HL-60 (cell line): ENCODE results near the gene HOTAIR.

ENCODE experiments used
- DNase-seq, 2 experiments: peaks; one replicate each; pipeline ENCODE4 v3.0.0-alpha.2; 2010 to 2020; ENCODE audit warnings: low read depth in 1 of 2, low spot score in 1 of 2
- H3K27ac ChIP-seq: fragments of 250-450 bp; sonication (Bioruptor Pico); replicated peaks from 2 replicates; pipeline ENCODE4 v1.5.1; 2020; ENCODE audit warnings: mild to moderate bottlenecking, moderate library complexity
- H3K27me3 ChIP-seq: fragments of 250-450 bp; sonication (Bioruptor Pico); 2 replicates; pipeline ENCODE4 v1.5.1; 2021; ENCODE audit warnings: mild to moderate bottlenecking, moderate library complexity; ENCODE audit not compliant: insufficient read depth, poor library complexity, severe bottlenecking
- H3K4me3 ChIP-seq: replicated peaks from 2 replicates; pipeline ENCODE4 v1.5.1; 2011; ENCODE audit warnings: mild to moderate bottlenecking, control low read depth, low read length; ENCODE audit not compliant: insufficient read depth
- GABPA ChIP-seq: IDR thresholded peaks from 2 replicates; pipeline ENCODE4 v1.6.1; 2012; ENCODE audit warnings: low read depth
- POLR2AphosphoS5 ChIP-seq: IDR thresholded peaks from 2 replicates; pipeline ENCODE4 v1.6.1; 2012; ENCODE audit warnings: low read depth
- SPI1 ChIP-seq: IDR thresholded peaks from 2 replicates; pipeline ENCODE4 v1.6.1; 2012; ENCODE audit warnings: low read depth, mild to moderate bottlenecking, borderline replicate concordance
- TF ChIP-seq, protein P1 (sequence below): IDR thresholded peaks from one replicate; pipeline ENCODE4 v1.5.1; 2011; ENCODE audit warnings: low read length, control low read depth, inconsistent platforms; ENCODE audit not compliant: insufficient read depth
- TF ChIP-seq, protein P2 (sequence below): IDR thresholded peaks from 2 replicates; pipeline ENCODE4 v1.6.1; 2012; ENCODE audit warnings: low read depth; ENCODE audit not compliant: insufficient replicate concordance

Gene HOTAIR

DNA sequence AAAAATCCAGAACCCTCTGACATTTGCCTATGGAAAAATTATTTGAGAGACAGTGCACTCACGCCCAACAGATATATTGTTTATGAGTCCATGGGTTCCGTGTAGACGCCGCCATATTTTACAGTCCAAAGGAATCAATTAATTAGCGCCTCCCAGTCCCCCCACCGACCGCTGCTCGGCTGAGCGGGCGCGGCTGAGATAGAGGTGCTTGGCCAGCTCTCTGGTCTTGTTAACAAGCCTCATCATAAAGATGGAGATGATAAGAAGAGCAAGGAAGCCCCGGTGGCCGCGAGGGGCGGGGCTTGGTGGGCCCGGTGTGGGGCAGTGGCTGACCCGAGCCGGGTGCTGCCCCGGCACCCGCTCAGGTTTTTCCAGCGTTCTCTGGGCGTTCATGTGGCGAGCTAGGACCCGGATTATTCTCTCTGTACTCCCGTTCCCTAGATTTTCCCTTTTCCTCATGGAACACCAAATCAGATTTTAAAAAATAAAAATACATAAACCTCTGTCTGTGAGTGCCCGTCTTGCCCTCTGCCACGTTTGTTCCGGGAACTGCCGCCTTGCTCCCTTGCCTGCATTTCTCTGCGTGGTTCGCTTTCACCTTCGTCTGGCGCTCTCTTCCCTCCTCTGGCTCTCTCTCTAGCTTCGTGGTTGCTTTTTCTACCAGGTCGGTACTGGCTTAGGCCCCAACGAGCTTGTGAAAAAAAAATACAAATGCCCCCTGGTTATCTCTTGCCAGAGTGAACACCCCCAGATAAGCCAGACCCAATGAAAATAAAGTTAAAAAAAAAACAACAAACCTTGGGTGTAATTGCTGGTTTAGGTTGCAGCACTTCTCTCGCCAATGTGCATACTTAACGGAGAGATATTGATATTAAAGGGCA lies 11.1 kb downstream of the HOTAIR start:
- TF ChIP-seq, protein P1, sequence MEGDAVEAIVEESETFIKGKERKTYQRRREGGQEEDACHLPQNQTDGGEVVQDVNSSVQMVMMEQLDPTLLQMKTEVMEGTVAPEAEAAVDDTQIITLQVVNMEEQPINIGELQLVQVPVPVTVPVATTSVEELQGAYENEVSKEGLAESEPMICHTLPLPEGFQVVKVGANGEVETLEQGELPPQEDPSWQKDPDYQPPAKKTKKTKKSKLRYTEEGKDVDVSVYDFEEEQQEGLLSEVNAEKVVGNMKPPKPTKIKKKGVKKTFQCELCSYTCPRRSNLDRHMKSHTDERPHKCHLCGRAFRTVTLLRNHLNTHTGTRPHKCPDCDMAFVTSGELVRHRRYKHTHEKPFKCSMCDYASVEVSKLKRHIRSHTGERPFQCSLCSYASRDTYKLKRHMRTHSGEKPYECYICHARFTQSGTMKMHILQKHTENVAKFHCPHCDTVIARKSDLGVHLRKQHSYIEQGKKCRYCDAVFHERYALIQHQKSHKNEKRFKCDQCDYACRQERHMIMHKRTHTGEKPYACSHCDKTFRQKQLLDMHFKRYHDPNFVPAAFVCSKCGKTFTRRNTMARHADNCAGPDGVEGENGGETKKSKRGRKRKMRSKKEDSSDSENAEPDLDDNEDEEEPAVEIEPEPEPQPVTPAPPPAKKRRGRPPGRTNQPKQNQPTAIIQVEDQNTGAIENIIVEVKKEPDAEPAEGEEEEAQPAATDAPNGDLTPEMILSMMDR, result no peak
- no peak for TF ChIP-seq SPI1
- TF ChIP-seq POLR2AphosphoS5, result no peak
- H3K27ac ChIP-seq, result no peak overlapping the region
- no peak for DNase-seq
- H3K4me3 ChIP-seq, result no peak overlapping the region
- peaks cover 100% of the 10 kb centered on the region for H3K27me3 ChIP-seq

DNA sequence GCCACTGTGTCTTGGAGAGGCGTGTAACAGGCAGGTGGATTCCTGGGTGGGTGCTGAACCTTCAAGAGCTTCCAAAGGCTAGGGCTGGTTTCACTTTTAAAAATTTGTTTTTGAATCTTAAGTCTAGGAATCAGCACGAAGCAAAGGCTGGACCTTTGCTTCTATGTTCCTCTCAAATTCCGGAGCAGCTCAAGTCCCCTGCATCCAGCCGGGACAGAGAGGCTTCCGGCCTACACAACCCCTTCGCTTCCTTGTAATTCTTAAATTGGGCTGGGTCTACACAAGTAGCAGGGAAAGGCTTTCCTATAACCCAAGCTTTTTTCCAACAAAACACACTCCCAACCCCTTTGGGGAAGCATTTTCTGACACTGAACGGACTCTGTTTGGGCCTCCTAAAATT lies 11.7 kb downstream of the HOTAIR start:
- TF ChIP-seq SPI1, result no peak
- no peak for TF ChIP-seq GABPA
- TF ChIP-seq, protein P1, result no peak
- TF ChIP-seq, protein P2, sequence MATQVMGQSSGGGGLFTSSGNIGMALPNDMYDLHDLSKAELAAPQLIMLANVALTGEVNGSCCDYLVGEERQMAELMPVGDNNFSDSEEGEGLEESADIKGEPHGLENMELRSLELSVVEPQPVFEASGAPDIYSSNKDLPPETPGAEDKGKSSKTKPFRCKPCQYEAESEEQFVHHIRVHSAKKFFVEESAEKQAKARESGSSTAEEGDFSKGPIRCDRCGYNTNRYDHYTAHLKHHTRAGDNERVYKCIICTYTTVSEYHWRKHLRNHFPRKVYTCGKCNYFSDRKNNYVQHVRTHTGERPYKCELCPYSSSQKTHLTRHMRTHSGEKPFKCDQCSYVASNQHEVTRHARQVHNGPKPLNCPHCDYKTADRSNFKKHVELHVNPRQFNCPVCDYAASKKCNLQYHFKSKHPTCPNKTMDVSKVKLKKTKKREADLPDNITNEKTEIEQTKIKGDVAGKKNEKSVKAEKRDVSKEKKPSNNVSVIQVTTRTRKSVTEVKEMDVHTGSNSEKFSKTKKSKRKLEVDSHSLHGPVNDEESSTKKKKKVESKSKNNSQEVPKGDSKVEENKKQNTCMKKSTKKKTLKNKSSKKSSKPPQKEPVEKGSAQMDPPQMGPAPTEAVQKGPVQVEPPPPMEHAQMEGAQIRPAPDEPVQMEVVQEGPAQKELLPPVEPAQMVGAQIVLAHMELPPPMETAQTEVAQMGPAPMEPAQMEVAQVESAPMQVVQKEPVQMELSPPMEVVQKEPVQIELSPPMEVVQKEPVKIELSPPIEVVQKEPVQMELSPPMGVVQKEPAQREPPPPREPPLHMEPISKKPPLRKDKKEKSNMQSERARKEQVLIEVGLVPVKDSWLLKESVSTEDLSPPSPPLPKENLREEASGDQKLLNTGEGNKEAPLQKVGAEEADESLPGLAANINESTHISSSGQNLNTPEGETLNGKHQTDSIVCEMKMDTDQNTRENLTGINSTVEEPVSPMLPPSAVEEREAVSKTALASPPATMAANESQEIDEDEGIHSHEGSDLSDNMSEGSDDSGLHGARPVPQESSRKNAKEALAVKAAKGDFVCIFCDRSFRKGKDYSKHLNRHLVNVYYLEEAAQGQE, result no peak
- TF ChIP-seq POLR2AphosphoS5, result no peak
- H3K27ac ChIP-seq, result no peak overlapping the region
- H3K27me3 ChIP-seq, result peaks cover 100% of the 10 kb centered on the region
- H3K4me3 ChIP-seq, result no peak overlapping the region
- no peak for DNase-seq

DNA sequence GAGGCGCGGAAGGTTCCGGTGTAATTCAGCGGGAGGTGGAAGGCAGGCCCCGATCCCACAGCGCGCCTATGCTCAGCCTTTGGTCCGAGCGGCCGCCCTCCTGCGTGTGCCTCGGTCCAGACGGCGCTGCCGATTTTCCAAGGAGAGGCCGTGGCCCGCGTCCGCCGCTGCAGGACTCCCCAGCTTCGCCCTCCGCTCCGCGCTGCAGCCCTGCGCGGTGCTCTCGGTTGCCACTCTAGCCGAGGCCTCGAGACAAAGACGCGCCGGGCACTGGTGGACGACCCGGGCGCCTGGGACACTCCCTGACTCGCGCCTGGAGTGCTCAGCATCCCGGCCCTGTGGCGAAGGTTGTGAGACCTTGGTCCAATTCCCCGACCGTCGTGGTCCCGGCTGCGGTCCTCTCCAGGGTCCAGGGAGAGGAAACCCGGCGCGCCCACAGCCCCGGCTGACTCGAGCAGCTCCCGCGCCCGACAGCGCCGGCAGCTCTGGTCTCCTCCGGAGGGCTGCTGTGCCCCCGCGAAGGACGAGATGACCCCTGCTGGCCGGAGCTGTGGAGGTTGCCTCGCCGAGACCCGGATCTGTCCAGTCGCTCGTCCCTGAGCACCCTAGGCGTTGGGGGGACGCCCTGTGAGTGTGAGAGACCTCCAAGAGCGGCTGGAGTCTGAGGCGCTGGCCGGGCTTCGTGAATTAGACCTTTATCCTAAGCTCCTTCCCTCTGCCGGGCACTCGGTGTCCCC lies 13.6 kb downstream of the HOTAIR start:
- Histone ChIP-seq H3K27me3 (peaks cover 97% of the 10 kb centered on the region), H3K4me3 (no peak overlapping the region), H3K27ac (no peak overlapping the region)
- DNase-seq, result no peak
- TF ChIP-seq GABPA (no peak), POLR2AphosphoS5 (no peak), SPI1 (no peak)
- TF ChIP-seq, protein P2, result no peak
- TF ChIP-seq, protein P1, result no peak
